CD4-positive, alpha-beta T cell (primary cell): Measurements from ENCODE around the gene C17orf78. TPM values are rescaled to one million over a fixed set of nuclear protein-coding genes. Genes with fewer than 3 reads are reported as not detected.
"Not testable (repeated sequence)": the region's sequence is repeated elsewhere in the genome, so short reads cannot be mapped to it uniquely, and the experiment has no call there.

Source experiments
- ATAC-seq: fragments of 200-7000 bp; cut with Tn5 transposase; one replicate; pipeline ENCODE4 v1.10.0; 2022; ENCODE audit warnings: mild to moderate bottlenecking; ENCODE audit not compliant: poor library complexity
- CTCF ChIA-PET: fragments of 350-600 bp; sonication (Branson Sonifier 250); formaldehyde crosslinking; loops from one replicate; lab custom pipeline; 2021; ENCODE audit warnings: antibody characterized with exemption, inconsistent platforms; lab: Charles Lee
- POLR2A ChIA-PET: fragments of 350-600 bp; sonication (Branson Sonifier 250); formaldehyde crosslinking; loops from one replicate; lab custom pipeline; 2021; ENCODE audit warnings: antibody characterized with exemption, inconsistent platforms; lab: Charles Lee
- DNase-seq, 14 experiments: peaks; one replicate each; pipeline ENCODE4 v3.0.0-alpha.2; 2013 to 2020; ENCODE audit warnings: mixed read lengths in 2 of 14
- H3K27ac ChIP-seq, 2 donors: one replicate each; pipeline versions ENCODE4 v1.5.1 to v1.7.0; 2013; ENCODE audit warnings: low read length in 2 of 2, low read depth in 1 of 2, mild to moderate bottlenecking in 1 of 2
- H3K27me3 ChIP-seq, 2 experiments: 1 replicate in 1 of 2; 2 replicates in 1 of 2; pipeline versions ENCODE4 v1.6.1 to v1.7.0; 2013; ENCODE audit warnings: low read length in 2 of 2, control low read depth in 1 of 2, mild to moderate bottlenecking in 1 of 2, moderate library complexity in 1 of 2; ENCODE audit not compliant: insufficient read depth in 2 of 2, control insufficient read depth in 1 of 2
- H3K36me3 ChIP-seq: one replicate; pipeline ENCODE4 v1.6.1; 2013; ENCODE audit warnings: low read length, control low read depth; ENCODE audit not compliant: insufficient read depth
- H3K4me1 ChIP-seq: one replicate; pipeline ENCODE4 v1.6.1; 2013; ENCODE audit warnings: low read length, control low read depth; ENCODE audit not compliant: insufficient read depth
- H3K4me3 ChIP-seq: one replicate; pipeline ENCODE4 v1.5.1; 2013; ENCODE audit warnings: mild to moderate bottlenecking, low read length, moderate library complexity
- H3K9me3 ChIP-seq, 2 experiments: 1 replicate in 1 of 2; 2 replicates in 1 of 2; pipeline versions ENCODE4 v1.6.1 to v1.7.0; 2013; ENCODE audit warnings: low read length in 2 of 2, mild to moderate bottlenecking in 2 of 2, control low read depth in 1 of 2, moderate library complexity in 1 of 2; ENCODE audit not compliant: control insufficient read depth in 1 of 2, insufficient read depth in 1 of 2
- H3K27ac Mint-ChIP-seq: one replicate; pipeline ENCODE4 v1.8.0; 2020; ENCODE audit warnings: mixed read lengths
- H3K27me3 Mint-ChIP-seq: one replicate; pipeline ENCODE4 v1.8.0; 2021; ENCODE audit warnings: mixed read lengths
- H3K36me3 Mint-ChIP-seq: one replicate; pipeline ENCODE4 v1.8.0; 2021; ENCODE audit warnings: low read depth, mixed read lengths
- H3K4me1 Mint-ChIP-seq: one replicate; pipeline ENCODE4 v1.8.0; 2021; ENCODE audit warnings: low read depth, mixed read lengths
- H3K4me3 Mint-ChIP-seq: one replicate; pipeline ENCODE4 v1.8.0; 2020; ENCODE audit warnings: mild to moderate bottlenecking, mixed read lengths
- H3K9me3 Mint-ChIP-seq: one replicate; pipeline ENCODE4 v1.8.0; 2020; ENCODE audit warnings: mixed read lengths
- intact Hi-C, 2 experiments: fragments of 100-400 bp; cut with DNase I in 1 of 2; cut with micrococcal nuclease in 1 of 2; formaldehyde crosslinking; loops; one replicate each; pipeline versions ENCODE4 v1.15.1 to v1.9.0; 2023 to 2025; cut with DNase I, micrococcal nuclease
- total RNA-seq, 174 experiments: library from RNA in 2 of 174; stranded (reverse) in 2 of 174; gene quantifications; one replicate each; pipeline ENCODE4 v1.2.3 and lab custom pipeline; 2021 to 2026
- TF ChIP-seq, protein P1 (sequence below): fragments of 200-600 bp; IDR thresholded peaks from one replicate; pipeline ENCODE4 v1.8.0; 2022; ENCODE audit warnings: antibody characterized with exemption, mild to moderate bottlenecking

C17orf78 gene
- total RNA-seq, 2 experiments from 2014 or later, result not detected

DNA sequence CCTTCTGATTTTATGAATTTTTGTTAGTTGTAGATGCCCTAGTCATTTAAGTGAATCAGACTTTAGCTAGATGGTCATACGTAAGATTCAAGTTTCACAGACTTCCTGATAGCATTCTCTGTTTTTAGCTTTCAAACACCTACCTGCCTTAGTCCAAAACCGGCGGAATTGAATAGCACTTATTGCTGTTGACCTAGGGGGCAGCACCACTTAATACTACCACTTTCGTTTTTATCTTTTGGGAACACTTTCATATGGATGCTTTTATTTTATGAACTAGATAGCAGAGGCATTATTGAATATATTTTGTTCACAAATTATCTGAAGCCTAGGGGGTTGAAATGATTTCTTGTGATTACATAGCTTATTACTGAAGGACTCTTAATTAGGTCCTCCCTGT lies 62.4 kb downstream of the C17orf78 start:
- no peaks in the 10 kb centered on the region for H3K4me1 Mint-ChIP-seq
- intact Hi-C loops, result no loop called here

DNA sequence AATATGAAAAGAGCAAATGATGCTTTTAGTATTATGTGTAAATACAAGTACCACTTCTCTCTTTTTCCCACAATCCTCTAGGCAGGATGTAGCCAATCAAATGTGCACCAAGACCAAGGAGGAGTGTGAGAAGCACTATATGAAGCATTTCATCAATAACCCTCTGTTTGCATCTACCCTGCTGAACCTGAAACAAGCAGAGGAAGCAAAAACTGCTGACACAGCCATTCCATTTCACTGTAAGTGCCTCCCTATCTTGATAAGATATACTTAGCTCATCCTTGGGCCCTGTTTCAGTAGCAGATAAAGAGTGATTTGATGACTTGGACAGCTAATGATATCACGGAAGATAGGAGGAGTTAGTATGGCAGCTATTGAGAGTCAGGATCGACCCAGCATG lies 64.6 kb downstream of the C17orf78 start:
- no peak for ATAC-seq
- DNase-seq, result no peak
- ChIA-PET CTCF (no interaction called here), POLR2A (no interaction called here)
- intact Hi-C loops, result no loop called here
- Histone ChIP-seq H3K4me3 (no peak overlapping the region), H3K9me3 (no peaks in the 10 kb centered on the region), H3K36me3 (peaks cover 75% of the 10 kb centered on the region), H3K27me3 (no peaks in the 10 kb centered on the region), H3K27ac (no peak overlapping the region), H3K4me1 (no peaks in the 10 kb centered on the region)
- Mint-ChIP-seq H3K27me3 (no peaks in the 10 kb centered on the region), H3K4me3 (no peak overlapping the region), H3K9me3 (no peaks in the 10 kb centered on the region), H3K36me3 (peaks cover 88% of the 10 kb centered on the region), H3K27ac (no peak overlapping the region), H3K4me1 (no peaks in the 10 kb centered on the region)
- TF ChIP-seq, protein P1, sequence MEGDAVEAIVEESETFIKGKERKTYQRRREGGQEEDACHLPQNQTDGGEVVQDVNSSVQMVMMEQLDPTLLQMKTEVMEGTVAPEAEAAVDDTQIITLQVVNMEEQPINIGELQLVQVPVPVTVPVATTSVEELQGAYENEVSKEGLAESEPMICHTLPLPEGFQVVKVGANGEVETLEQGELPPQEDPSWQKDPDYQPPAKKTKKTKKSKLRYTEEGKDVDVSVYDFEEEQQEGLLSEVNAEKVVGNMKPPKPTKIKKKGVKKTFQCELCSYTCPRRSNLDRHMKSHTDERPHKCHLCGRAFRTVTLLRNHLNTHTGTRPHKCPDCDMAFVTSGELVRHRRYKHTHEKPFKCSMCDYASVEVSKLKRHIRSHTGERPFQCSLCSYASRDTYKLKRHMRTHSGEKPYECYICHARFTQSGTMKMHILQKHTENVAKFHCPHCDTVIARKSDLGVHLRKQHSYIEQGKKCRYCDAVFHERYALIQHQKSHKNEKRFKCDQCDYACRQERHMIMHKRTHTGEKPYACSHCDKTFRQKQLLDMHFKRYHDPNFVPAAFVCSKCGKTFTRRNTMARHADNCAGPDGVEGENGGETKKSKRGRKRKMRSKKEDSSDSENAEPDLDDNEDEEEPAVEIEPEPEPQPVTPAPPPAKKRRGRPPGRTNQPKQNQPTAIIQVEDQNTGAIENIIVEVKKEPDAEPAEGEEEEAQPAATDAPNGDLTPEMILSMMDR, result no peak

More for the DNA sequence above, 62.4 kb downstream of the C17orf78 start:
- no peak for ATAC-seq
- DNase-seq, result no peak
- Histone ChIP-seq H3K27me3 (no peaks in the 10 kb centered on the region), H3K9me3 (no peaks in the 10 kb centered on the region), H3K27ac (no peak overlapping the region), H3K36me3 (peaks cover 61% of the 10 kb centered on the region), H3K4me1 (no peaks in the 10 kb centered on the region), H3K4me3 (no peak overlapping the region)
- Mint-ChIP-seq H3K27me3 (no peaks in the 10 kb centered on the region), H3K9me3 (no peaks in the 10 kb centered on the region), H3K27ac (no peak overlapping the region), H3K36me3 (peaks cover 79% of the 10 kb centered on the region), H3K4me3 (no peak overlapping the region)
- TF ChIP-seq, protein P1, result no peak
- POLR2A ChIA-PET, result no interaction called here
- CTCF ChIA-PET, result no interaction called here

DNA sequence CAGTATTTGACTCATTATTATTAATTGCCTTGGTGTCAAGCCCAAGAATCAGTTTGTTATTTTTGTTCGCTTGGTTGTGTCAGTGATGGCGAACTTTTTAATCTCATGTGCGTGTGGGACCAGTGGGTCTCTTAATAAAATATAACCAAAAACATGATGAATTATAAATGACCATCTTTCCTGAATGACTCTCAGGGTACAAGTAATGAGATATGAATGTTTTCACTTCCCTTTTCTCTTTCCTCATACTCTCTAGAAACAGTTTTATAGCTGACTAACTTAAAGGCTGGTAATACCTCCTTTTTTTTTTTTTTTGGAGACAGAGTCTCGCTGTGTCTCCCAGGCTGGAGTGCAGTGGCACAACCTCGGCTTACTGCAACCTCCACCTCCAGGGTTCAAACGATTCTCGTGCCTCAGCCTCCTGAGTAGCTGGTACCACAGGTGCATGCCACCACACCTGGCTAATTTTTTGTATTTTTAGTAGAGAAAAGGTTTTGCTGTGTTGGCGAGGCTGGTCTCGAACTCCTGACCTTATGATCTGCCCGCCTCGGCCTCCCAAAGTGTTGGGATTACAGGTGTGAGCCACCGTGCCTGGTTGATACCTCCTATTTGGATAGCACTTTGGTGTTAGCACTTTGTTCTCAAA lies 65.7 kb downstream of the C17orf78 start:
- H3K27me3 Mint-ChIP-seq, H3K9me3 ChIP-seq, intact Hi-C loops, H3K27ac Mint-ChIP-seq, H3K4me1 ChIP-seq, H3K27me3 ChIP-seq, ATAC-seq, H3K4me1 Mint-ChIP-seq, DNase-seq, POLR2A ChIA-PET, H3K9me3 Mint-ChIP-seq, H3K4me3 ChIP-seq, H3K4me3 Mint-ChIP-seq, H3K27ac ChIP-seq: not testable (repeated sequence)
- peaks cover 89% of the 10 kb centered on the region for H3K36me3 Mint-ChIP-seq
- CTCF ChIA-PET, result interaction anchor here (0.7 kb wide), 1 partner anchor 65 kb away, joined by 4 read pairs; no protein-coding TSS in a partner anchor
- peaks cover 78% of the 10 kb centered on the region for H3K36me3 ChIP-seq

Other genes starting within 250 kb of the C17orf78 start
- 10 to 100 TPM; 26.0 to 28.9 TPM for gene ACACA, start 30.9 kb downstream of the C17orf78 start, total RNA-seq
- 1 to 10 TPM; 6.7 to 8.0 TPM for gene TADA2A, start 30.9 kb downstream of the C17orf78 start, total RNA-seq
- gene DUSP14, start 113.9 kb downstream of the C17orf78 start, total RNA-seq, result 1 to 10 TPM; 4.4 to 4.9 TPM
- 10 to 100 TPM; 40.0 to 45.8 TPM for gene SYNRG, start 233.4 kb downstream of the C17orf78 start, total RNA-seq